K562 (cell line): ENCODE measurements around the gene NCAPG2. TPM values are rescaled to one million over a fixed set of nuclear protein-coding genes. Genes with fewer than 3 reads are reported as not detected.

Experiments used
- ATF3 ChIP-seq, 2 experiments: fragments of 450-650 bp in 1 of 2; sonication (generic) in 1 of 2; formaldehyde crosslinking in 1 of 2; IDR thresholded peaks in 1 of 2; conservative IDR thresholded peaks in 1 of 2; 2 replicates each; pipeline versions ENCODE4 v1.6.1 to v1.8.1; 2016 to 2023; ENCODE audit warnings: mild to moderate bottlenecking in 2 of 2, moderate library complexity in 2 of 2, inconsistent platforms in 1 of 2, missing genetic modification reagents in 1 of 2
- CHD2 ChIP-seq: IDR thresholded peaks from 2 replicates; pipeline ENCODE4 v1.6.1; 2011; ENCODE audit warnings: low read depth, low read length
- E2F3 ChIP-seq: fragments of 250-450 bp; sonication (Bioruptor Pico); IDR thresholded peaks from 2 replicates; pipeline ENCODE4 v1.4.0; 2020; ENCODE audit warnings: mild to moderate bottlenecking
- E4F1 ChIP-seq: fragments of 250-450 bp; sonication (Bioruptor Pico); IDR thresholded peaks from 2 replicates; pipeline ENCODE4 v1.5.0; 2021; ENCODE audit warnings: mild to moderate bottlenecking, borderline replicate concordance
- ESRRA ChIP-seq: fragments of 450-650 bp; IDR thresholded peaks from 2 replicates; pipeline ENCODE4 v1.6.1; 2014; ENCODE audit warnings: low read depth, mild to moderate bottlenecking, moderate library complexity, borderline replicate concordance
- KAT7 ChIP-seq: sonication (generic); formaldehyde crosslinking; IDR thresholded peaks from 2 replicates; pipeline ENCODE4 v1.8.0; 2022; ENCODE audit warnings: missing genetic modification reagents, mild to moderate bottlenecking, borderline replicate concordance
- MYNN ChIP-seq, 2 experiments: sonication (generic); formaldehyde crosslinking in 1 of 2; IDR thresholded peaks; 2 replicates each; pipeline versions ENCODE4 v1.5.0 to v1.6.1; 2016 to 2020; ENCODE audit warnings: antibody characterized with exemption in 1 of 2, missing genetic modification reagents in 1 of 2
- NEUROD1 ChIP-seq: fragments of 150-350 bp; IDR thresholded peaks from 2 replicates; pipeline ENCODE4 v1.6.1; 2014; ENCODE audit warnings: borderline replicate concordance, low read length, low read depth; ENCODE audit not compliant: partially characterized antibody
- PML ChIP-seq: IDR thresholded peaks from 2 replicates; pipeline ENCODE4 v1.6.1; 2012; ENCODE audit warnings: low read length, inconsistent platforms
- POLR2B ChIP-seq: fragments of 450-650 bp; IDR thresholded peaks from 2 replicates; pipeline ENCODE4 v1.6.1; 2018; ENCODE audit warnings: low read depth; ENCODE audit not compliant: partially characterized antibody
- SMARCA4 ChIP-seq: fragments of 450-650 bp; IDR thresholded peaks from 2 replicates; pipeline ENCODE4 v1.6.1; 2016
- STAT5B ChIP-seq: fragments of 250-450 bp; sonication (Bioruptor Pico); IDR thresholded peaks from 2 replicates; pipeline ENCODE4 v1.8.0; 2021; ENCODE audit warnings: mild to moderate bottlenecking, inconsistent platforms
- STAT6 ChIP-seq: sonication (generic); formaldehyde crosslinking; IDR thresholded peaks from 2 replicates; pipeline ENCODE4 v1.8.1; 2023; ENCODE audit warnings: mild to moderate bottlenecking, missing genetic modification reagents
- XRCC4 ChIP-seq: IDR thresholded peaks from one replicate; pipeline ENCODE4 v1.6.1; 2011; ENCODE audit not compliant: insufficient read depth, insufficient read length; ENCODE audit errors: extremely low read depth
- YY1 ChIP-seq, 3 experiments: IDR thresholded peaks; 2 replicates each; pipeline ENCODE4 v1.6.1; 2011; ENCODE audit warnings: low read length in 2 of 3, mild to moderate bottlenecking in 2 of 3, moderate library complexity in 2 of 3, borderline replicate concordance in 1 of 3, control low read depth in 1 of 3, low read depth in 1 of 3; ENCODE audit not compliant: insufficient read depth in 3 of 3, insufficient replicate concordance in 2 of 3, control insufficient read depth in 1 of 3, insufficient read length in 1 of 3; ENCODE audit errors: extremely low read depth in 1 of 3
- ZNF280B ChIP-seq: fragments of 250-450 bp; sonication (Bioruptor Pico); IDR thresholded peaks from 2 replicates; pipeline ENCODE4 v1.5.1; 2021; ENCODE audit warnings: mild to moderate bottlenecking
- ZNF79 ChIP-seq: fragments of 250-450 bp; sonication (Bioruptor Pico); IDR thresholded peaks from 2 replicates; pipeline ENCODE4 v1.4.0; 2020; ENCODE audit warnings: low read depth, mild to moderate bottlenecking, moderate library complexity
- polyA plus RNA-seq, 8 experiments: library from polyadenylated mRNA; depleted of rRNA in 4 of 8; stranded (reverse) in 5 of 8; unstranded in 3 of 8; fragments of >200 nt; fragmentation: Nextera tagmentation in 2 of 8; fragmentation: Illumina TruSeq in 1 of 8; extraction: Ambion mirVana in 2 of 8; extraction: Trizol in 1 of 8; gene quantifications; 2 replicates each; pipeline versions ENCODE4 v1.2.1 to v1.2.3, GENCODE V29; 2011 to 2014; ENCODE audit warnings: inconsistent platforms in 1 of 8, missing spikeins in 1 of 8
- total RNA-seq, 7 experiments: library from RNA; depleted of rRNA in 6 of 7; stranded (reverse); fragments of >200 nt in 6 of 7; fragmentation: Illumina TruSeq in 2 of 7; extraction: Trizol in 2 of 7; gene quantifications; 2 replicates each; pipeline versions ENCODE4 v1.2.1 to v1.2.3, GENCODE V29; 2011 to 2021; ENCODE audit warnings: low replicate concordance in 1 of 7
- TF ChIP-seq, protein P1 (sequence below): IDR thresholded peaks from 3 replicates; pipeline ENCODE4 v1.6.1; 2011; ENCODE audit warnings: borderline replicate concordance, mild to moderate bottlenecking; ENCODE audit not compliant: insufficient read length, insufficient read depth

Gene NCAPG2
- total and polyA plus RNA-seq, 9 of the 15 experiments (the other 6 are each of a cell fraction or from before 2014, with no cell fraction given): 21.5 to 127 (median 86.1) TPM

- TF ChIP-seq E4F1 (CRISPR knock-in tag) (no peak), KAT7 (0 out of 2 replicates have a peak, but pooled peaks have one; percentile 45), XRCC4 (no peak), E2F3 (CRISPR knock-in tag) (no peak), STAT5B (no peak), STAT6 (CRISPR knock-in tag) (no peak), SMARCA4 (peak; percentile 66; the same call in 1 of the 2 replicates), PML (no peak), POLR2B (no peak), NEUROD1 (no peak), CHD2 (no peak), ZNF280B (CRISPR knock-in tag) (no peak), YY1 (IDR thresholded peaks at IDR 0.05; ENCODE audit: borderline replicate concordance in 1 of 3, control insufficient read depth in 1 of 3, extremely low read depth in 1 of 3, insufficient read depth in 3 of 3, insufficient read length in 1 of 3, insufficient replicate concordance in 2 of 3, low read depth in 1 of 3, low read length in 2 of 3) (peak in 1 of 3 experiments; percentile 52), ATF3 (IDR thresholded peaks at IDR 0.05) (peak; percentile 78), ATF3 (CRISPR knock-in tag; conservative IDR thresholded peaks at IDR 0.05) (no peak), ESRRA (peak; percentile 85; the same call in 1 of the 2 replicates), MYNN (IDR thresholded peaks at IDR 0.05) (no peak), MYNN (CRISPR knock-in tag; IDR thresholded peaks at IDR 0.05) (no peak), ZNF79 (CRISPR knock-in tag) (no peak)
- TF ChIP-seq, protein P1, sequence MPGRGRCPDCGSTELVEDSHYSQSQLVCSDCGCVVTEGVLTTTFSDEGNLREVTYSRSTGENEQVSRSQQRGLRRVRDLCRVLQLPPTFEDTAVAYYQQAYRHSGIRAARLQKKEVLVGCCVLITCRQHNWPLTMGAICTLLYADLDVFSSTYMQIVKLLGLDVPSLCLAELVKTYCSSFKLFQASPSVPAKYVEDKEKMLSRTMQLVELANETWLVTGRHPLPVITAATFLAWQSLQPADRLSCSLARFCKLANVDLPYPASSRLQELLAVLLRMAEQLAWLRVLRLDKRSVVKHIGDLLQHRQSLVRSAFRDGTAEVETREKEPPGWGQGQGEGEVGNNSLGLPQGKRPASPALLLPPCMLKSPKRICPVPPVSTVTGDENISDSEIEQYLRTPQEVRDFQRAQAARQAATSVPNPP: no peak
These were observed 6.1 kb upstream of the NCAPG2 start (continued) for GRCh38 chr7:158710651-158711102.
